Endometrial microvascular endothelial cells (primary cell): ENCODE data around the gene MRPL34. TPM values are rescaled to one million over a fixed set of nuclear protein-coding genes. Genes with fewer than 3 reads are reported as not detected.
"Not testable (repeated sequence)": the region's sequence is repeated elsewhere in the genome, so short reads cannot be mapped to it uniquely, and the experiment has no call there.

Experiments
- in situ Hi-C: cut with HindIII; loops from 2 replicates; pipeline ENCODE4 v1.10.0; 2017; ENCODE audit warnings: low sequenced_read_pairs, low pct_unique_long_range_greater_than_20kb; ENCODE audit errors: inconsistent ontology term
- total RNA-seq: library from RNA; depleted of rRNA; stranded (reverse); fragments of >200 nt; gene quantifications from one replicate; pipeline ENCODE4 v1.2.3, GENCODE V29; 2015; ENCODE audit errors: inconsistent ontology term

MRPL34 gene
- total RNA-seq, 1 donor from 2014 or later, result 115 TPM

- in situ Hi-C loops, result no loop called here
Observed at GRCh38 chr19:17282488-17283125, 23.1 kb upstream of the MRPL34 start.

- in situ Hi-C loops, result no loop called here
Observed at GRCh38 chr19:17283504-17283996, 22.1 kb upstream of the MRPL34 start.

GRCh38 chr19:17285415-17286135, 20.1 kb upstream of the MRPL34 start:
- in situ Hi-C loops, result no loop called here

GRCh38 chr19:17286263-17286662, 19.4 kb upstream of the MRPL34 start:
- in situ Hi-C loops, result no loop called here

- in situ Hi-C loops, result no loop called here
Observed at GRCh38 chr19:17286752-17287151, 18.9 kb upstream of the MRPL34 start.

GRCh38 chr19:17289489-17289888, 16.2 kb upstream of the MRPL34 start:
- in situ Hi-C loops, result no loop called here

- in situ Hi-C loops, result no loop called here
Observed at GRCh38 chr19:17292301-17293074, 13.2 kb upstream of the MRPL34 start.

- in situ Hi-C loops, result no loop called here
Observed at GRCh38 chr19:17293605-17294004, 12.1 kb upstream of the MRPL34 start.

- in situ Hi-C loops, result no loop called here
Observed at GRCh38 chr19:17294051-17294891, 11.4 kb upstream of the MRPL34 start.

- in situ Hi-C loops, result not testable (repeated sequence)
Observed at GRCh38 chr19:17295551-17295950, 10.1 kb upstream of the MRPL34 start.

GRCh38 chr19:17296273-17296672, 9.4 kb upstream of the MRPL34 start:
- in situ Hi-C loops, result no loop called here

- in situ Hi-C loops, result no loop called here
Observed at GRCh38 chr19:17296976-17297375, 8.7 kb upstream of the MRPL34 start.

GRCh38 chr19:17300992-17301619, 4.6 kb upstream of the MRPL34 start:
- in situ Hi-C loops, result no loop called here

- in situ Hi-C loops, result no loop called here
Observed at GRCh38 chr19:17302391-17303166, 3.1 kb upstream of the MRPL34 start.

GRCh38 chr19:17303167-17303939, 2.3 kb upstream of the MRPL34 start, which contains the start of gene ABHD8:
ABHD8 (minus strand) TSS chr19:17303425; CDS start chr19:17301616, 1,809 bp downstream.
- in situ Hi-C loops, result no loop called here

GRCh38 chr19:17303940-17304267, 1.8 kb upstream of the MRPL34 start:
- in situ Hi-C loops, result no loop called here
